H9 (cell line): ENCODE measurements around the gene CKS1B. TPM values are rescaled to one million over a fixed set of nuclear protein-coding genes. Genes with fewer than 3 reads are reported as not detected.

Source experiments
- DNase-seq: peaks from one replicate; pipeline ENCODE4 v3.0.0-alpha.2; 2017
- H2AFZ ChIP-seq: one replicate; pipeline ENCODE4 v1.6.1; 2013; ENCODE audit warnings: mild to moderate bottlenecking, low read length, control low read depth, moderate library complexity
- H2AK5ac ChIP-seq: 2 replicates; pipeline ENCODE4 v1.6.1; 2013; ENCODE audit warnings: low read length, control low read depth, mixed read lengths; ENCODE audit not compliant: insufficient read length
- H2BK120ac ChIP-seq: one replicate; pipeline ENCODE4 v1.6.1; 2013; ENCODE audit warnings: low read depth, mild to moderate bottlenecking, low read length, control low read depth, inconsistent platforms; ENCODE audit not compliant: poor library complexity, severe bottlenecking
- H2BK12ac ChIP-seq: 2 replicates; pipeline ENCODE4 v1.6.1; 2013; ENCODE audit warnings: low read length, control low read depth, mixed read lengths, low read depth; ENCODE audit not compliant: insufficient read length
- H2BK15ac ChIP-seq: 2 replicates; pipeline ENCODE4 v1.6.1; 2013; ENCODE audit warnings: low read depth, low read length, control low read depth
- H2BK20ac ChIP-seq: one replicate; pipeline ENCODE4 v1.6.1; 2013; ENCODE audit warnings: low read depth, mild to moderate bottlenecking, low read length, control low read depth, inconsistent platforms; ENCODE audit not compliant: poor library complexity, severe bottlenecking
- H2BK5ac ChIP-seq: 2 replicates; pipeline ENCODE4 v1.6.1; 2013; ENCODE audit warnings: low read length, control low read depth, mixed read lengths; ENCODE audit not compliant: insufficient read length
- H3K14ac ChIP-seq: 2 replicates; pipeline ENCODE4 v1.6.1; 2013; ENCODE audit warnings: low read length, control low read depth; ENCODE audit not compliant: insufficient read depth
- H3K18ac ChIP-seq: 2 replicates; pipeline ENCODE4 v1.6.1; 2013; ENCODE audit warnings: low read depth, mild to moderate bottlenecking, mixed read lengths, low read length, control low read depth; ENCODE audit not compliant: insufficient read length
- H3K23ac ChIP-seq: 2 replicates; pipeline ENCODE4 v1.6.1; 2013; ENCODE audit warnings: low read length, control low read depth, mixed read lengths, low read depth; ENCODE audit not compliant: insufficient read length
- H3K23me2 ChIP-seq: 2 replicates; pipeline ENCODE4 v1.6.1; 2013; ENCODE audit warnings: low read depth, mild to moderate bottlenecking, mixed read lengths, low read length, control low read depth; ENCODE audit not compliant: insufficient read length, poor library complexity, severe bottlenecking
- H3K27ac ChIP-seq: 2 replicates; pipeline ENCODE4 v1.5.1; 2013; ENCODE audit warnings: low read length, control low read depth, mixed read lengths, low read depth; ENCODE audit not compliant: insufficient read length
- H3K27me3 ChIP-seq: 2 replicates; pipeline ENCODE4 v1.6.1; 2013; ENCODE audit warnings: low read length, control low read depth, inconsistent platforms; ENCODE audit not compliant: insufficient read depth
- H3K4ac ChIP-seq: 2 replicates; pipeline ENCODE4 v1.6.1; 2013; ENCODE audit warnings: low read depth, mild to moderate bottlenecking, control low read depth, inconsistent platforms, low read length, moderate library complexity
- H3K4me1 ChIP-seq: 2 replicates; pipeline ENCODE4 v1.6.1; 2013; ENCODE audit warnings: low read length, control low read depth, inconsistent platforms; ENCODE audit not compliant: insufficient read depth
- H3K4me2 ChIP-seq: 2 replicates; pipeline ENCODE4 v1.6.1; 2013; ENCODE audit warnings: low read length, control low read depth, mixed read lengths; ENCODE audit not compliant: insufficient read length, insufficient read depth
- H3K56ac ChIP-seq: 2 replicates; pipeline ENCODE4 v1.6.1; 2013; ENCODE audit warnings: low read depth, mild to moderate bottlenecking, mixed read lengths, low read length, control low read depth; ENCODE audit not compliant: insufficient read length
- H3K79me1 ChIP-seq: 2 replicates; pipeline ENCODE4 v1.6.1; 2013; ENCODE audit warnings: low read depth, mild to moderate bottlenecking, moderate library complexity, low read length, control low read depth, inconsistent platforms; ENCODE audit not compliant: insufficient read depth, poor library complexity, severe bottlenecking
- H3K79me2 ChIP-seq: 2 replicates; pipeline ENCODE4 v1.6.1; 2013; ENCODE audit warnings: low read length, control low read depth, inconsistent platforms; ENCODE audit not compliant: insufficient read depth
- H3K9ac ChIP-seq: 2 replicates; pipeline ENCODE4 v1.6.1; 2013; ENCODE audit warnings: low read length, control low read depth, mixed read lengths; ENCODE audit not compliant: insufficient read length; ENCODE audit errors: extremely low read depth
- H3K9me3 ChIP-seq: one replicate; pipeline ENCODE4 v1.6.1; 2013; ENCODE audit warnings: low read depth, low read length, inconsistent platforms; ENCODE audit not compliant: control insufficient read depth
- H3T11ph ChIP-seq: one replicate; pipeline ENCODE4 v1.6.1; 2013; ENCODE audit warnings: mild to moderate bottlenecking, low read length, control low read depth, inconsistent platforms
- H4K20me1 ChIP-seq: one replicate; pipeline ENCODE4 v1.6.1; 2013; ENCODE audit not compliant: control insufficient read depth, insufficient read length, insufficient read depth
- H4K5ac ChIP-seq: 2 replicates; pipeline ENCODE4 v1.6.1; 2013; ENCODE audit warnings: low read depth, mild to moderate bottlenecking, mixed read lengths, low read length, control low read depth; ENCODE audit not compliant: insufficient read length
- H4K8ac ChIP-seq: replicated peaks from 2 replicates; pipeline ENCODE4 v1.6.1; 2013; ENCODE audit warnings: low read length, control low read depth, mixed read lengths, low read depth; ENCODE audit not compliant: insufficient read length
- H4K91ac ChIP-seq: 2 replicates; pipeline ENCODE4 v1.6.1; 2013; ENCODE audit warnings: low read depth, mild to moderate bottlenecking, moderate library complexity, mixed read lengths, low read length, control low read depth; ENCODE audit not compliant: insufficient read length
- H3K27ac Mint-ChIP-seq, 3 experiments: 2 replicates in 2 of 3; 3 replicates in 1 of 3; pipeline ENCODE4 v1.8.0; 2020 to 2021; ENCODE audit warnings: mixed read lengths in 3 of 3, mild to moderate bottlenecking in 1 of 3, moderate library complexity in 1 of 3
- H3K27me3 Mint-ChIP-seq: 2 replicates; pipeline ENCODE4 v1.8.0; 2021; ENCODE audit warnings: low read depth, mild to moderate bottlenecking, moderate library complexity, mixed read lengths
- H3K36me3 Mint-ChIP-seq, 3 experiments: 2 replicates in 2 of 3; 3 replicates in 1 of 3; pipeline ENCODE4 v1.8.0; 2020 to 2021; ENCODE audit warnings: low read depth in 3 of 3, mixed read lengths in 3 of 3; ENCODE audit not compliant: insufficient read depth in 1 of 3
- H3K4me1 Mint-ChIP-seq, 2 experiments: 2 replicates each; pipeline ENCODE4 v1.8.0; 2020; ENCODE audit warnings: mixed read lengths in 2 of 2
- H3K4me3 Mint-ChIP-seq, 2 experiments: 2 replicates in 1 of 2; 3 replicates in 1 of 2; pipeline ENCODE4 v1.8.0; 2020 to 2021; ENCODE audit warnings: mild to moderate bottlenecking in 2 of 2, mixed read lengths in 2 of 2, moderate library complexity in 1 of 2
- H3K9me3 Mint-ChIP-seq, 2 experiments: 2 replicates in 1 of 2; 3 replicates in 1 of 2; pipeline ENCODE4 v1.8.0; 2020; ENCODE audit warnings: mild to moderate bottlenecking in 2 of 2, mixed read lengths in 2 of 2, moderate library complexity in 1 of 2
- whole genome bisulfite sequencing: extraction: QIAGEN DNeasy Blood & Tissue Kit; methylation state at CpG from one replicate; pipeline ENCODE4 v1.1.7; 2013; ENCODE audit warnings: missing lambda C conversion rate, low lambda C conversion rate, mixed read lengths; ENCODE audit not compliant: insufficient read length; ENCODE audit errors: extremely low coverage; 5-methylcytosine and 5-hydroxymethylcytosine counted together
- total RNA-seq: library from RNA; stranded (reverse); gene quantifications from 2 replicates; pipeline ENCODE4 v1.2.1, GENCODE V29; 2021
- TF ChIP-seq, protein P1 (sequence below): fragments of 200-600 bp; sonication (generic); conservative IDR thresholded peaks from 3 replicates; pipeline ENCODE4 v1.8.0; 2021; ENCODE audit warnings: antibody characterized with exemption, mild to moderate bottlenecking

CKS1B gene
- total RNA-seq, 1 experiment from 2014 or later: 279 TPM

DNA sequence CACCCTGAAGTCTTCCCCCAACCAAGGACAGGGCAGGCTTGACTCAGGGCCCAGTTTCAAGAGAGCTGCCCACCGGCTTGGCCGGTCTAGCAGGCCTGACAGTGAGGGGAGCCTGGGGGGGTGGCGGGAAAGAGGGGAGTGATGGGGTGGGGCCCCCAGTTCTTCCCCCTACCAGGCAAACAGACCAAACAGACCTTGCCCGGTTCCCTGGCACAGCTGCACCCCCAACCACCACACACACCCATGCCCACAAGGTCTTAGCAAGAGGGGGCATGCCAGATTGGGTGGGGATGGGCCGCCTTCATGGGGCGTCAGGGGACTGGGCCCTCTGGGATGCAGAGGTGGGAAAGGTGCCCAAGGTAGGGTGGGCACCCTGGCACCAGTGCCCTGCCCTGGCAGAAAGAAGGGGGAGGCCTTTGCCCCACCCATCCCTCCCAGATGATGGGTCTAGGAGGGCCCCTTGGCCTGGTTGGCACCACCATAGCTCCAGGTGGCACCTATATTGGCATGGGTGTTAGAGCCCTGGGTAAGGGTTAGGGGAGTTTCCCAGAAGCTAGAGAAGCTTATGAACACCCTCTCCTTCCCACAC is 37.0 kb downstream of the CKS1B start:
- Histone ChIP-seq H3K14ac (no peak overlapping the region), H2BK120ac (no peak overlapping the region), H3K23ac (no peak overlapping the region), H3T11ph (no peak overlapping the region), H3K79me2 (no peaks in the 10 kb centered on the region; the same call in 1 of the 2 replicates), H3K4ac (no peak overlapping the region), H2AK5ac (no peak overlapping the region), H2BK15ac (no peak overlapping the region), H4K5ac (no peak overlapping the region), H4K8ac (no peak overlapping the region), H3K56ac (no peak overlapping the region), H4K91ac (no peak overlapping the region), H3K27me3 (no peaks in the 10 kb centered on the region), H3K9me3 (no peaks in the 10 kb centered on the region), H3K4me1 (peaks cover 3% of the 10 kb centered on the region; the same call in 1 of the 2 replicates), H3K23me2 (no peaks in the 10 kb centered on the region), H3K79me1 (no peaks in the 10 kb centered on the region), H2BK20ac (no peak overlapping the region), H2AFZ (no peak overlapping the region), H3K27ac (no peak overlapping the region), H2BK5ac (no peak overlapping the region), H3K4me2 (no peak overlapping the region), H4K20me1 (no peaks in the 10 kb centered on the region), H3K18ac (no peak overlapping the region), H2BK12ac (no peak overlapping the region), H3K9ac (no peak overlapping the region)
- Mint-ChIP-seq H3K4me1 (peaks cover 35 to 61% of the 10 kb centered on the region in 2 experiments), H3K9me3 (no peaks in the 10 kb centered on the region; a peak in 1 of 5 replicates), H3K27me3 (no peaks in the 10 kb centered on the region), H3K4me3 (no peak overlapping the region), H3K27ac (peak overlapping the region in 1 of 3 experiments; percentile 94; a peak in 2 of 7 replicates), H3K36me3 (peaks cover 8 to 32% (median 17%) of the 10 kb centered on the region in 3 experiments; a peak in 6 of 7 replicates)
- TF ChIP-seq, protein P1, sequence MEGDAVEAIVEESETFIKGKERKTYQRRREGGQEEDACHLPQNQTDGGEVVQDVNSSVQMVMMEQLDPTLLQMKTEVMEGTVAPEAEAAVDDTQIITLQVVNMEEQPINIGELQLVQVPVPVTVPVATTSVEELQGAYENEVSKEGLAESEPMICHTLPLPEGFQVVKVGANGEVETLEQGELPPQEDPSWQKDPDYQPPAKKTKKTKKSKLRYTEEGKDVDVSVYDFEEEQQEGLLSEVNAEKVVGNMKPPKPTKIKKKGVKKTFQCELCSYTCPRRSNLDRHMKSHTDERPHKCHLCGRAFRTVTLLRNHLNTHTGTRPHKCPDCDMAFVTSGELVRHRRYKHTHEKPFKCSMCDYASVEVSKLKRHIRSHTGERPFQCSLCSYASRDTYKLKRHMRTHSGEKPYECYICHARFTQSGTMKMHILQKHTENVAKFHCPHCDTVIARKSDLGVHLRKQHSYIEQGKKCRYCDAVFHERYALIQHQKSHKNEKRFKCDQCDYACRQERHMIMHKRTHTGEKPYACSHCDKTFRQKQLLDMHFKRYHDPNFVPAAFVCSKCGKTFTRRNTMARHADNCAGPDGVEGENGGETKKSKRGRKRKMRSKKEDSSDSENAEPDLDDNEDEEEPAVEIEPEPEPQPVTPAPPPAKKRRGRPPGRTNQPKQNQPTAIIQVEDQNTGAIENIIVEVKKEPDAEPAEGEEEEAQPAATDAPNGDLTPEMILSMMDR: no peak
- WGBS: no CpG with 5 or more reads among the region's 6 CpGs
- DNase-seq: no peak
